Tibial artery (tissue), 4 donors: ENCODE measurements around the gene MAML2.

ENCODE experiments used
- DNase-seq, 2 donors: peaks; one replicate each; pipeline ENCODE4 v3.0.0-alpha.2; 2019
- H3K27ac ChIP-seq, 2 donors: fragments of 200-600 bp; sonication (generic) in 1 of 2; 1 replicate in 1 of 2; 2 replicates in 1 of 2; pipeline ENCODE4 v1.5.1; 2018 to 2019; ENCODE audit warnings: mild to moderate bottlenecking in 1 of 2
- H3K27me3 ChIP-seq, 2 donors: fragments of 200-600 bp; sonication (generic) in 1 of 2; one replicate each; pipeline versions ENCODE4 v1.5.1 to v1.6.0; 2016 to 2019
- H3K36me3 ChIP-seq, 3 donors: fragments of 200-600 bp; sonication (generic) in 2 of 3; one replicate each; pipeline ENCODE4 v1.5.1; 2016 to 2019; ENCODE audit warnings: mild to moderate bottlenecking in 2 of 3
- H3K4me1 ChIP-seq, 4 donors: fragments of 200-600 bp; sonication (generic) in 2 of 4; 1 replicate in 3 of 4; 2 replicates in 1 of 4; pipeline ENCODE4 v1.5.1; 2016 to 2019
- H3K4me3 ChIP-seq, 2 donors: fragments of 200-600 bp; sonication (generic) in 1 of 2; 1 replicate in 1 of 2; 2 replicates in 1 of 2; pipeline ENCODE4 v1.5.1; 2018 to 2019; ENCODE audit warnings: mild to moderate bottlenecking in 2 of 2
- H3K9me3 ChIP-seq, 3 donors: fragments of 200-600 bp; sonication (generic) in 1 of 3; one replicate each; pipeline ENCODE4 v1.5.1; 2016 to 2019
- intact Hi-C: fragments of 100-400 bp; cut with DNase I; formaldehyde crosslinking; loops from one replicate; pipeline ENCODE4 v1.15.0; 2023; ENCODE audit warnings: low total_unique reads
- TF ChIP-seq, protein P1 (sequence below), 2 experiments: fragments of 200-600 bp in 1 of 2; fragments of 450-650 bp in 1 of 2; IDR thresholded peaks; one replicate each; pipeline ENCODE4 v1.5.1; 2017 to 2019; ENCODE audit warnings: antibody characterized with exemption in 2 of 2, mild to moderate bottlenecking in 1 of 2, moderate library complexity in 1 of 2

Gene MAML2

DNA sequence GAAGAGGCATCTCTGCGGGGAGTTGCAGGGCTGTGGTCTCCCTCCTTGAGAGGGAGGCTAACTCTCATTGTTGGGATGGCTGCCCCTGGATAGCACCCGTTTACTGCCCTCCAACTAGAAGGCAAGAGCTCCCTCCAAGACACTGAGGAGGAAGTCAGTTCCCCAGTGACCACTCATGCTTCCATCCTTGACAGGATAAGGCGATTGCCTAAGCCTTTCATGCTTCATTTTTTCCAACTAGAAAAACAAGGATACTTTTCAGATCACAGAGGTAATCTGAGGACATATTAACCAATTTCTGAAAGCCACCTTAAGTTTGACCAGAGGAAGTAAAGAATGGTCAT, 186.6 kb downstream of the MAML2 start:
- Histone ChIP-seq H3K4me3 (peak overlapping the region in 1 of 2 donors; percentile 11), H3K27ac (peak overlapping the region; percentile 65 to 73), H3K36me3 (no peaks in the 10 kb centered on the region), H3K9me3 (no peaks in the 10 kb centered on the region), H3K4me1 (peaks cover 0 to 69% (median 58%) of the 10 kb centered on the region in 4 donors), H3K27me3 (no peaks in the 10 kb centered on the region)
- DNase-seq = peak in 1 of 2 donors; percentile 57
- TF ChIP-seq, protein P1, sequence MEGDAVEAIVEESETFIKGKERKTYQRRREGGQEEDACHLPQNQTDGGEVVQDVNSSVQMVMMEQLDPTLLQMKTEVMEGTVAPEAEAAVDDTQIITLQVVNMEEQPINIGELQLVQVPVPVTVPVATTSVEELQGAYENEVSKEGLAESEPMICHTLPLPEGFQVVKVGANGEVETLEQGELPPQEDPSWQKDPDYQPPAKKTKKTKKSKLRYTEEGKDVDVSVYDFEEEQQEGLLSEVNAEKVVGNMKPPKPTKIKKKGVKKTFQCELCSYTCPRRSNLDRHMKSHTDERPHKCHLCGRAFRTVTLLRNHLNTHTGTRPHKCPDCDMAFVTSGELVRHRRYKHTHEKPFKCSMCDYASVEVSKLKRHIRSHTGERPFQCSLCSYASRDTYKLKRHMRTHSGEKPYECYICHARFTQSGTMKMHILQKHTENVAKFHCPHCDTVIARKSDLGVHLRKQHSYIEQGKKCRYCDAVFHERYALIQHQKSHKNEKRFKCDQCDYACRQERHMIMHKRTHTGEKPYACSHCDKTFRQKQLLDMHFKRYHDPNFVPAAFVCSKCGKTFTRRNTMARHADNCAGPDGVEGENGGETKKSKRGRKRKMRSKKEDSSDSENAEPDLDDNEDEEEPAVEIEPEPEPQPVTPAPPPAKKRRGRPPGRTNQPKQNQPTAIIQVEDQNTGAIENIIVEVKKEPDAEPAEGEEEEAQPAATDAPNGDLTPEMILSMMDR (IDR thresholded peaks at IDR 0.05) = no peak
- intact Hi-C loops = no loop called here

DNA sequence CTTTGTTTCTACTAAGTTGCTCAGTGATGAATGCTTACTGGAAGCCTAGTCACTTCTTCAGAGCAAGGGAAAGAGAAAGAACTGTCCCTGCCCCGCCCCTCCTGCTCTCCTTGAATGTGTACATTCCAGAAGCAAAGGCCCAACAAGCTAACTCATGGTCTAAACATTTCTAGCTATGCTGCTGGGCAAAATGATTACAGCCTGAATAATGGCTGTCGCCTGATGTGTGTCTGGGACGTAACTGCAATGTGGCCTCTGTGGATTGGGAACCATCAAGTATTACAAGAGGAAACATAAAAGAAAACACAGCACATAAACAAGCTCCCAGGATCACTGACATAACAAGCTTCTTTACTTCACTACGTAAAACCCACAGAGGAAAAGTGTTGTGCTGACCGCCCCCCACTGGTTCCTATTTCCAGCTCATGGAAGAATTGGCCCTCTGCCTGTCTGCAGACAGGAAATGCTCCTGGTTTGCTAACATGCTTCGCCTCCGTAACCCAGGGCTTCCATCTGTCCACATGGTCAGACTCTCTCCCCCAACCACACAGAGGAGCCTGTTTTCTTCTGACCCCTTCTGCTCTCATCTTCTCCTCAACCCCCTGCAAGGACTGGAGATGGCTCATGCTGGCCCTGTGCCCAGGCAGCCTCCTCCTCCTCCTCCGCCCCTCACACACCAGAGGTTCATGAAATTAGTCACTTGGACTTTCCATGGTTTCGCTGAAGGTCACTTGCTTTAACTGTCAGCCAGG, 187.2 kb downstream of the MAML2 start:
- Histone ChIP-seq H3K4me3 (peak overlapping the region in 1 of 2 donors; percentile 11), H3K27ac (peak overlapping the region; percentile 65 to 73), H3K27me3 (no peaks in the 10 kb centered on the region), H3K9me3 (no peaks in the 10 kb centered on the region), H3K4me1 (peaks cover 0 to 63% (median 53%) of the 10 kb centered on the region in 4 donors), H3K36me3 (no peaks in the 10 kb centered on the region)
- peak; percentile 83 to 85 for DNase-seq
- intact Hi-C loops = no loop called here
- TF ChIP-seq, protein P1 (IDR thresholded peaks at IDR 0.05) = no peak

DNA sequence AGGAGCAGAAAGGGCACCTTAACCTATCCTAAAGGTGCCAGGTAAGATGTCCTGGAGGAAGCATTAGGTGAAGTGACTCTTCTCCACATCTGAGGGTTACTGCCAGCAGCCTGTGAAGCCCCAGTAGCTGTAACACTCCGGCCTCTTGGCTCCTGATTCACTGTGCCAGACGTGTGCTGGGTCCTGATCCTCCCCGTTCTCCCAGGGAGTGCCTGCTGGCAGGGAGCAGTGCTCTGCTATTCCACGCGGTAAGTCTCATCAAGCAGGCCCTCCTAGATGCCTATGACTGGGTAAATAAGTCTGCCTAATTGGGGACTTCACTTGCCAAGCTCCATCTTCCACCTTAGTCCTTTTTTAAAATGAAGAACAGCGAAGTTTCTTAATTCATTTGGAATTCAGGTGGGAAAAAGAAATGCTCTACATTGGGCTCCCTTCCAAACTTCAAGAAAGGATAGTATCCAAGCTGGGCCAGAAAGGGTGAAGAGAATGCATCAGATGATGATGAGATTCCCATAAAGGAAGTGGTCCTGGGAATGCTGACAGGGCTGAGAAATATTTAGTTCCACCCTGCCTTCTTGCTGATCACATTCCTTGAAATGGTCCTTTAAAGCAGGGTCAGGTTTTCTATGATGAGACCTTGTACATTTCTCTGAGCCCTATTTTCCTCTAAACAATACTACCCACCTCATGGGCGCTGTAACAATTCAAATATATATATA, 188.0 kb downstream of the MAML2 start:
- H3K27ac ChIP-seq = peak overlapping the region; percentile 65 to 73
- no peaks in the 10 kb centered on the region for H3K9me3 ChIP-seq
- H3K4me3 ChIP-seq = no peak overlapping the region
- H3K27me3 ChIP-seq = no peaks in the 10 kb centered on the region
- peak in 1 of 2 donors; percentile 71 for DNase-seq
- intact Hi-C loops = no loop called here
- peaks cover 0 to 56% (median 45%) of the 10 kb centered on the region in 4 donors for H3K4me1 ChIP-seq
- TF ChIP-seq, protein P1 (IDR thresholded peaks at IDR 0.05) = no peak
- no peaks in the 10 kb centered on the region for H3K36me3 ChIP-seq

DNA sequence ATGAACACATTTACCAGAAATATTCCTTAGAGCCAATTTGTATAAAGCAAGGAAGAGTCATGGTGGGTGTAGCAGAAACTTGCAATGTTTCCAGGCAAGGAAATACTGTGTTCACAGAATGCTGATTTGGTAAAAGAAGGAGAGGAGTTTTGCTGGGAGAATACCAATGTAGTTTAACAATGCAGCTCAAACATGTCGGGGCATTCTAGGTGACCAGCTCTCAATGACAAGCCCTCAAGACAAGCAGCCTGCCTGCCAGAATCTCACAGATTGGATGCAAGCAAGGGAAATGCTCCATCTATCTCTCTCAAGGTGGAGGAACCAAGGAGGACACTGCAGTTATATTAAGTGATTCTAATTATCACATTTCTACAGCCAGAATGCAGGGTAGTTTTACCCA, 190.4 kb downstream of the MAML2 start:
- Histone ChIP-seq H3K27ac (no peak overlapping the region), H3K9me3 (no peaks in the 10 kb centered on the region), H3K36me3 (no peaks in the 10 kb centered on the region), H3K4me3 (no peak overlapping the region), H3K27me3 (no peaks in the 10 kb centered on the region), H3K4me1 (peaks cover 0 to 42% (median 37%) of the 10 kb centered on the region in 4 donors)
- DNase-seq = no peak
- TF ChIP-seq, protein P1 (IDR thresholded peaks at IDR 0.05) = no peak
- intact Hi-C loops = no loop called here

DNA sequence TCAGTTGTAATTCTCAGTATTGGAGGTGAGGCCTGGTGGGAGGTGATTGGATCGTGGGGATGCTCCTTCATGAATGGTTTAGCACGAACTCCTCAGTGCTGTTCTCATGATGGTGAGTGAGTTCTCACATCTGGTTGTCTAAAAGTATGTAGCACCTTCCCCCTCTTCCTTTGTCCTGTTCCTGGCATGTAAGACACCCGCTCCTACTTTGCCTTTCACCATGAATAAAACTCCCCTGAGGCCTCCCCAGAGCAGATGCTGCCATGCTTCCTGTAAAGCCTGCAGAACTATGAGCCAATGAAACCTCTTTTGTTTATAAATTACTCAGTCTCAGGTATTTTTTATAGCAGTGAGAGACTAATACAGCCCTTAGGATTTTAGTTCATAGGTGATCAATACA, 191.5 kb downstream of the MAML2 start:
- TF ChIP-seq, protein P1 (IDR thresholded peaks at IDR 0.05) = no peak
- Histone ChIP-seq H3K9me3 (no peaks in the 10 kb centered on the region), H3K27ac (no peak overlapping the region), H3K27me3 (no peaks in the 10 kb centered on the region), H3K4me1 (peaks cover 0 to 30% (median 26%) of the 10 kb centered on the region in 4 donors), H3K36me3 (no peaks in the 10 kb centered on the region), H3K4me3 (no peak overlapping the region)
- DNase-seq = no peak
- intact Hi-C loops = no loop called here
